HG02938 (cell line): Measurements from ENCODE around the gene GSC.
"Not testable (repeated sequence)": the region's sequence is repeated elsewhere in the genome, so short reads cannot be mapped to it uniquely, and the experiment has no call there.

Source experiments
- ATAC-seq: cut with Tn5 transposase; IDR thresholded peaks from one replicate; pipeline ENCODE4 v1.9.1; 2021; ENCODE audit warnings: mild to moderate bottlenecking, moderate library complexity; ENCODE audit not compliant: unreplicated experiment

Gene GSC

DNA sequence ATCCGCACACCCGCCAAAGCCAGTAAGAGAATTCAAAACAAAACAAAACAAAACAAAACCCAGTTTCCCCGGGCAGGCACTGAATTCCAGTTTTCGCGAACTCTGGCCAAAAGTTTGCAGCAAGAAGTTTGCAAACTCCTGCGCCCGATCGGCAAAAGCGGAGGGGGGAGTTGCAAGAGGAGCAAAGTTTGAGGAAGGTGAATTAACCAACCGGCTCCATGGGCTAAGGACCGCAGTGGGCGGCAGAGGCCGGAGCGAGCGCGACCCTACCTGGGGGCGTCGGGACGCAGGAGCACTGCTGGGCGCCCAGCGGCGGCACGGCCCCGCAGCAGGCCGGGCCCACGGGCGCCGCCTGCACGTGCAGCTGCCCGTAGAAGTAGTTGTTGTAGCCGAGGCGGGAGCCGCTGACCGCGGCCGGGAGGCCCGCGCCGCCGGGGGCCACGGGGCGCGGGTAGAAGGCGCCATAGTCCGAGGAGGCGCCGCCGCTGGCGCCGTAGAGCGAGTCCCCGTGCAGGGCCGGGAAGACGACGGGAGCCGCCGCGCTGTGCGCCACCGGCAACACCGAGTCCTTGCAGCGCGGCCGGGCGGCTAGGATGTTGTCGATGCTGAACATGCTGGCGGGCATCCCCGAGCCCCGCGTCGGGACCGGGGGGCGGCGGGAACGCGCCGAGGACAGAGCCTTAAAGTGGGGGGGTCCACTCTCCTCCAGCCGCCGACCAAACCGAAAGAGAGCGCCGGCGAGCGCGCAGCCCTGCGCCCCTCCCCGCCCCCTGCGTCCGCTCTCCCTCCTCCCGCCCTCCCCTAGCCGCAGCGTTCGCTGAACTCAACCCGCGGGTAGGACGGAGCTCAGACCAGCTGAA is at the start of gene GSC:
GSC (minus strand) TSS at position 723 of the 860 bp plus-strand sequence; CDS start at position 625, 98 bp downstream.
- no peak for ATAC-seq

DNA sequence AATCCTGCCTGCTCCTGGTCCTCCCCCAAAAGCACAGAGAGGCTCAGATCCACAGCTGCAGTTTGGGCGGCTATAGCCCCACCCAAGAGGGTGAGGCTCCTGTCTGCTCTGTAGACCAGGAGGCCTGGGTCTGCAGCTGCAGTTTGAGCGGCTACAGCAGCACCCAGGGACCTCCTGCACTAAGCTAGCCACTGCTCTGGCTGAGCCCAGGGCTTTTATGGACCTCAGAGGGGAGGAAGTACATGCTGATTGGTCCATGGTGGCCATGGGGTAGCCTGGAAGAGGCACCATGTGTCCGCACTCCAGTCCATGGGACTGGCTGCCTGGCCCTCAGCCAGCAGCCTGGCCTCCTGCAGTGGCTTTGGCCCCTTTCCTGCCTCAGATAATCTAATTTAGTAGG is 49.6 kb upstream of the GSC start:
- ATAC-seq = no peak

- ATAC-seq = no peak
Measured at GRCh38 chr14:94816113-94816512, 46.2 kb upstream of the GSC start.

DNA sequence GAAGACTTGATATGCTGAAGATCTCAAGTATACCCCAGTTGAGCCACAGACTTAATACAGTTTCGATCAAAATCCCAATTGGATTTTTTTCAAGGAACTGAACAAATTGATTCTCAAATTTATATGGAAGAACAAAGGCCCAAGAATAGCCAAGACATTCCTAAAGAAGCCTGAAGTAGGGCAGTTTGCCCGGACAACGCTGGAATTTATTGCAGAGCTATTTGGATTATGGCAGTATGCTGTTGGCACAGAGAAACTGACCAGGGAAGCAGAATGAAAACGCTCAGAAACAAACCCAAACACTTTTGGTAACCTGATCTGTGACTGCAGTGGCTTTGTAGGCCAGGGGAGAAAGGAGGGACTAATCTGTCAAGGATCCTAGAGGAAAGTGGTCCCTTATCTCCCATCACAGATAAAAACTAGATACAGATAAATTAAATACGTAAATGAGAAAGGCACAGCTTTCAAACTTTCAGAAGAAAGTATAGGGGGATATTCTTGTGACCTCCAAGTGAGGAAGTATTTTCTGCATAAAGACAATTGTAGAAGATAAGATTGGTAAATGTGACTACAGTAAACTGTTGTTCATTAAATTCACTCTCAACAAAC is 35.9 kb upstream of the GSC start:
- no peak for ATAC-seq

GRCh38 chr14:94801225-94801624 is 31.3 kb upstream of the GSC start:
- ATAC-seq = no peak

- ATAC-seq = not testable (repeated sequence)
Measured at GRCh38 chr14:94800764-94801163, 30.9 kb upstream of the GSC start.

GRCh38 chr14:94797887-94798286 is 28.0 kb upstream of the GSC start:
- no peak for ATAC-seq

- no peak for ATAC-seq
Measured at GRCh38 chr14:94796278-94796677, 26.4 kb upstream of the GSC start.

DNA sequence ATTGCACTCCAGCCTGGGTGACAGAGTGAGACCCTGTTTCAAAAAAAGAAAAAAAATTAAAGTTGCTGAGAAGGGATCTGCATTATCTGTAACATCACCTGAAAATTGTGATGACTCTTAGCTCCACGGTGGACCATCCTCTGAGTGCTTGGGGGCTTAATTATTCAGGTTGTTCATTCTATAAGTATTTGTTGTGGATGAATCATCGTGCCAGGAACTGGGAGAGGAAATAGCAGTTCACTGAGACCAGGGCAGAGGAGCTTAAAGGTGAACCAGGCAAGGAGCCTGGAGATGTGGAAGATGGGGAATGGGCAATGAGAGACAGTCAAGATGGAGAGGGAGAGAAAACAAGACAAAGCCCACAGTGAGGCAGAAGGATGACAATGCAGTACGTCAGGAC is 25.5 kb upstream of the GSC start:
- ATAC-seq = no peak

DNA sequence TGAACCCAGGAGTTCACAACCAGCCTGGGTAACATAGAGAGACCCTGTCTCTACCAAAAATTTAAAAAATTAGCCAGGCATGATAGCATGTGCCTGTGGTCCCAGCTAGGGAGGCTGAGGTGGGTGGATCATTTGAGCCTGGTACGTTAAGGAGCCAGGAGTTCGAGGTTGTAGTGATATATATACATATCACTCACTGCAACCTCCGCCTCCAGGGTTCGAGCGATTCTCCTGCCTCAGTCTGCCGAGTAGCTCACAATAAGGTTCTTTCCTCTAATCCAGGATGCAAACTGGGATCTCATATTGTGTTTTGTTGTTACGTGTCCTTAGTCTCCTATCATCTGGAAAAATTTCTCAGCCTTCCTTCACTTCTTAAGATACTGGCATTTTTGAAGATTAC is 24.0 kb upstream of the GSC start:
- ATAC-seq = no peak

DNA sequence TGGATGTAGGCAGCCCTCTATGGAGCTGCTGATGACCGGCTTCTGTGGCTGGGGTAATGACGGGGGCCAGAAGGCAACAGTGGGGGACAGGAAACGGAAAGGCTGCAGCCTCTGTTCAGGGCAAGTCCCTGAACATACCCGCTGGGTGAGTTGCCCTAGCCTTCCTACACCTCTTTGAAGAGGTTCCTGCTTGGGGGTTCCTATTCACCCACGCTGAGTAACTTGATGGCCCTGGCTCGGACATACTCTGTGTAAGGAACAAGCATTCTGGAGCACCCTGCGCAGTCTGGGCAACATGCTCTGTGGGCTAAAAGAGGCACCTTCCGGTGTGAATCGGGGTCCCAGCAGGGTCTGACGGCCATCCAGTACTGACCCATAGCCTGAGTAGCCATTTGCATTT is 17.7 kb upstream of the GSC start:
- no peak for ATAC-seq

DNA sequence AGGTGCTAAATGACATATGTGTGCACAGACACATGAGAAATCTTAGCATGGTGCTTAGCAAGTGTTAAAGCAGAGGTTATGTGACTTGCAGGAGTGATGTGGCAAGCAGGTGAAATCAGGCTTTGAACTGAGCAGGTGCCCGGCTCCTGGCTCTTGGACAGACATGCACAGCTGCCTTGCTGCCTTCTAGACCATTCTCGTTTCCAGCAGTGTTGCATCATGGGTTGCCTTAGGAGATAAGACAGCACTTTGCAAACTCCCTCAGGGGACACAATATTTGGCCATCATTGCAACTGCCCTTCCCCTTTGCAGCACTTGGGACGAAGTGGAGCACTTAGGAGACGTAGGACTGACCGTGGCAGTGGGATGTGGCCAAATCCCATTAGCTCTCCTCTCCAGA is 17.2 kb upstream of the GSC start:
- no peak for ATAC-seq

DNA sequence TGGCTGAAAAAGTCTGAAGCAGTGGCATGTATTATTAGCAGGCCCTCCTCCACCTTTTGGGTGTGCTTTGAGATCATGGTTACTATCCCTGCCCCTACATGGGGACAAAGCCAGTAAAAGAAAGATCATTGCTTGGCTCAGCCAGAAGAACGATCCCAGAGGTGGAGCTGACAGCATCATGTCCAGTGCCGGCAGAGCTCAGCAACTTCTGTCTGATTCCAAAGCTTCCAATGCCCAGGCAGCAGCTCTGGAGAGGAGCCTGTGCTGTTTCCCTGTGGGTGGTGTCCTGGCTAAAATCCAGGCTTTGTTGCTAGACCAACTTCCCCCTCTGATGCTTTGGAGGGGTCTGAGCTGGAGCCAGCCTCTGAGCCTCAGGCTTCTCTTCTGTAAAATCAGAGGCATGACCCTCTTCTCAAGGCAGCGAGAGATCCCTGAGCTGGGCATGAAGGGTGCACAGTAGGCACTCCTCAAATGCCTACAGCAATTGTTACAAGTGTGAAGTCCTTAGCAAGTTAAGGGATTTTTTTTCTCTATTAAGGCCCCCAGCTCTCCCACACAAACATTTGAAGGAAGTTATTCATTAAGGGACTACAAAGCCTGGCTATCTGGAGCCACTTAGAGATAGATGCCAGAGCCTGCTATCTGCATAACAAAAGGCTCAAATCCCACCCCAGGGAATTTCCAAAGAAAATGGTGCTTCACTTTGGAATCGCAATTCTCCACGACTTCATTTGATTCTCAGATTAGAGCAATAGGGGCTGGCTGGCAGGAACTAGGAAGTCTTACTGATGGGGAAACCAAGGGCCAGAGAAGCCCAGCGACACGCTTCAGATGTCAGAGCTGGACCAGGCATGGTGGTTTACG is 10.9 kb upstream of the GSC start:
- ATAC-seq = no peak

GRCh38 chr14:94779713-94780112 is 9.8 kb upstream of the GSC start:
- no peak for ATAC-seq

DNA sequence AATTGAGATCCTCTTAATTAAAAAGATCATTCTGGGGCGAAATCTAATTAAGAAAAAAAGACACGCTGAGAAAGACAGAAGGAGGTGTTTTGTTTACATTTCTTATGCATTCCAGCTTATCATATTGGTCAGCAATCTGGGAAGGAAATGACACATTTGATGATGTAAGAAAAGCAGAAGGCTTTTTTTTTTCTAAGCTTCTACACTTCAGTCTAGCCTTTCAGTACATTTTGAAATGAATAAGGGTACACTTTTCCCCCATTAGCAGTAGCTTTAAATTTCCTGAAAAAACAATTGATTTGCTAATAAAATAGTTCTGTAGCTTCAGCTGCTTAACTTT is 5.9 kb upstream of the GSC start:
- no peak for ATAC-seq

DNA sequence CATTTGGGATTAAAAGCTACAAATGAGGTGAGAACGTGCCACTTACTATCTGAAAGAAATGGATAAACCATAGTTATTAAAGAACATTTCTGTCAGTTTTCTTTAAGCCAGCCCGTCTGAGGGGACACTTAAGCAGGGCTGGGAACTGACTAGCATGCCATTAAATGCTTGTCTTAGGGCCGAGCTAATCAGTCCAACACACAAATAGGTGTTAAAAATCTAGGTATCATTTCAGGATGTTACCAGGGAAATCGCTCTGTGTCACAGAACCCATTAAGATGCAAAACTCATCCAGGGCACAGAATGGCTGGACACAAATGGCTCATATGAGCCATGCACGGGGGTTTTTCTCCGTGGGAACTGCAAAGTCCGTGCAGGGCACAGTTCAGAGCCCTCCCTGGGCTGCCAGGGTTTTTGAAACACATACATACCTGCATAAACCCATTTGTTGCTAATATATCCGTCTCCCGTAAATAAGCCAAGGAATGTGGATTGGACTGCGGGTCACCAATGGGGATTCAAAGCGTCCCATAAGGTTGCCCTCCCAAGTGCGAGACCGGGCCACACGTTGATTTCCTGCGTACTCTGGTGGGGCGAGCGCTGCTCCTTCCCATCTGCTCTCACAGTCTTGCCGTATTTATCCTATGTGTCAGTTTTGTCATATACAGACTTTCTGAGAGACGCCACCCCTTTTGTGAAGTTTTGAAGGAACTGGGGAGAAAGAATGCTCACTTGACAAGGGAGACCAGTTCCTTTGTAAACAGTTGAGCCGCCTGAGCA is 5.4 kb upstream of the GSC start:
- no peak for ATAC-seq

DNA sequence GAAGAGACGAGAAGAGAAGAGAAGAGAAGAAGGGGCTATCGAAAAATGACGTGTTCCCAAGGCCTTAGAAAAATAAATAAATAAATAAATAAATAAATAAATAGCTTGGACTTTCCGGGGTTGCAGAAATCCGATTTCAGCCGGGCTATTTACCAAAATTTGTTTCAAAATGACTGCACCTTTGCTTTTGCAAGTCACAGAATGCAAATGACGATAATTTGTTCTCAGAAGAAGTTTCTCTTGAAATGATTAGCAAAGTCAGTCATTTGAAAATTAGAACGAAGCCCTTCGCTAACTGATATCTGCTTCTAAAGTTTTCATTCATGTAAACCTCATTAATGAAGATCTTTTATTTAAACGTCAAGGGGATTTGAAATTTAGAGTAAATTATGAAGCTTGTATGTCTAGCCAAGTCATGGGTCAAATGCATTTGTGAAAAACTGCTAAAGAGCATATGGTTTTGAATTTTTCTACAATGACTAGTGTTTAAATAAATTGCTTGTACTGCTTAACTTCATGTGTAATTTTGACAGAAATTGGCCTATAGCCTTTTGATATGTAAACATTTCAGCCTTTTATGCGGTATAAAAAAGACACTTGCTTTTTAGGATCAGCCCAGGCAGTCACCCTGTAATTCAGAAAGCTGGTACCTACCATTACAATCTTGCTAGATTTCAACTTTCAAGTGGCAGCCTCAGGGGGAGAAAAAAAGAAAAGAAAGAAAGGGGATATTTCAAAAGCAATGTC is 4.6 kb upstream of the GSC start:
- ATAC-seq = no peak

DNA sequence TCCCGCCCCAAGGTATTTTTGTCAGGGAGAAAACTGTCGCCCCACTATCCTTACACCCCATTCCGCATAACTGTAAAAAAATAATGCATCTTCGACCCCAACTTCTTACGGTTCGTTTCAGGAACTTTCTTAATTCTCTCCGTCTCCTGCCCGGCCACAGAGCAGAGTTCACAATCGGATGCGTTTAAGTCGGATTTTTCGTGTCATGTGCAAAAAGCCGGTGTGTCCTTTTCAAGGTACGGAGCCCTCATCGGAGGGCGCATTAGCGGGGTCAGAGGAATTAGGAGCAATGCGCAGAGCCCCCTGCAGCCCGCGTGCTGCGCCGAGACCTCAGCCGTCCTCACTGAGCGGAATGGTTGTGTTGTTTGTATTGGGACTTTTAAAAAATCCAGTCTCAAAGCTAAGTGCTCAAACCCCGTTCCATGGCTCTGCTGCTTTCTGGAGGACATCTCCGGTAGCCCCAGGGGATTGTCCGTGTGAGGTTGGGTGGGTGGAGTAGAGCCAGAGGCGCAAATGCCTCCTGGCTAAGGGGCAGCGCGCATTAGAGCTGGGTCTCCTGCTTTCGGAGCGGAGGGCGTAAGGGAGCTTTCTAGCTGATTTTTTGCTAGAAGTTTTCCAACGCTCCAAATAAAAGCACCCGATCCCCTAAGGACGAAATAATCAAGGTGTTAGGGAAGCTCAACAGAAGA is 3.9 kb upstream of the GSC start:
- no peak for ATAC-seq

- no peak for ATAC-seq
Measured at GRCh38 chr14:94773061-94773648, 3.2 kb upstream of the GSC start.
